Mesothelial cell of epicardium (in vitro differentiated cells): ENCODE measurements around the gene TANC1. TPM values are rescaled to one million over a fixed set of nuclear protein-coding genes. Genes with fewer than 3 reads are reported as not detected.
A peak's percentile ranks its signal among the peaks of the same experiment; 100 is the strongest.

Experiments used
- DNase-seq, 2 experiments: peaks; one replicate each; pipeline ENCODE4 v3.0.0; 2021; ENCODE audit warnings: low spot score in 2 of 2; ENCODE audit not compliant: unreplicated experiment in 2 of 2
- H3K27ac Mint-ChIP-seq: 2 replicates; pipeline ENCODE4 v1.8.0; 2021; ENCODE audit warnings: mixed read lengths
- H3K27me3 Mint-ChIP-seq: 2 replicates; pipeline ENCODE4 v1.8.0; 2021; ENCODE audit warnings: low read depth, mixed read lengths
- H3K36me3 Mint-ChIP-seq: 2 replicates; pipeline ENCODE4 v1.8.0; 2021; ENCODE audit warnings: mixed read lengths
- H3K4me1 Mint-ChIP-seq: 2 replicates; pipeline ENCODE4 v1.8.0; 2021; ENCODE audit warnings: mixed read lengths
- H3K4me3 Mint-ChIP-seq: 2 replicates; pipeline ENCODE4 v1.8.0; 2021; ENCODE audit warnings: mild to moderate bottlenecking, moderate library complexity, mixed read lengths
- H3K9me3 Mint-ChIP-seq: 2 replicates; pipeline ENCODE4 v1.8.0; 2021; ENCODE audit warnings: mixed read lengths
- CTCF ChIP-seq: fragments of 200-600 bp; sonication (generic); IDR thresholded peaks from one replicate; pipeline ENCODE4 v1.5.0; 2021; ENCODE audit warnings: antibody characterized with exemption; ENCODE audit not compliant: unreplicated experiment
- total RNA-seq: library from RNA; stranded (reverse); gene quantifications from 3 replicates; pipeline ENCODE4 v1.2.1, GENCODE V29; 2021

The TANC1 gene
- total RNA-seq, 1 donor from 2014 or later = 138 TPM

- TF ChIP-seq CTCF = no peak
- peaks cover 52% of the 10 kb centered on the region for H3K36me3 Mint-ChIP-seq
- H3K27ac Mint-ChIP-seq = no peak overlapping the region
- no peaks in the 10 kb centered on the region for H3K9me3 Mint-ChIP-seq
- H3K4me3 Mint-ChIP-seq = no peak overlapping the region
- DNase-seq = no peak
- no peaks in the 10 kb centered on the region for H3K27me3 Mint-ChIP-seq
- H3K4me1 Mint-ChIP-seq = peaks cover 2% of the 10 kb centered on the region
Measured at GRCh38 chr2:159192371-159192918, 224.0 kb downstream of the TANC1 start.

GRCh38 chr2:159193791-159194190 is 225.4 kb downstream of the TANC1 start:
- no peak overlapping the region for H3K4me3 Mint-ChIP-seq
- no peak for TF ChIP-seq CTCF
- H3K27me3 Mint-ChIP-seq = no peaks in the 10 kb centered on the region
- H3K27ac Mint-ChIP-seq = no peak overlapping the region
- DNase-seq = no peak
- peaks cover 47% of the 10 kb centered on the region for H3K36me3 Mint-ChIP-seq
- H3K4me1 Mint-ChIP-seq = peaks cover 2% of the 10 kb centered on the region
- no peaks in the 10 kb centered on the region for H3K9me3 Mint-ChIP-seq

DNA sequence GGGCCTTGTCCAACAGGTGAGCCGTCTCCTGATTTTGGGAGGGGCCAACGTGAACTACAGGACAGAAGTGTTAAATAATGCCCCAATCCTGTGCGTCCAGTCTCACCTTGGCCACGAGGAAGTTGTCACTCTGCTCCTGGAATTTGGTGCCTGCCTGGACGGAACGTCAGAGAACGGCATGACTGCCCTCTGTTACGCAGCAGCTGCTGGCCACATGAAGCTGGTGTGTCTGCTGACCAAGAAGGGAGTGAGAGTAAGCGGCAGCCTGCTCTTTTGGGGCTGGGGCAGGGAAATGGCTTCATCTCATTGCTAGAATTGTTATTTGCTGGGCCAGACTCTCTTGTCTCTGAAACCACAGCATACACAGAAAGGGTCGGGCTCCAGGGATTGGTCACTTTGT is 225.8 kb downstream of the TANC1 start:
- Mint-ChIP-seq H3K27me3 (no peaks in the 10 kb centered on the region), H3K4me3 (no peak overlapping the region), H3K4me1 (peaks cover 2% of the 10 kb centered on the region), H3K9me3 (no peaks in the 10 kb centered on the region), H3K36me3 (peaks cover 47% of the 10 kb centered on the region), H3K27ac (no peak overlapping the region)
- no peak for DNase-seq
- TF ChIP-seq CTCF = no peak

DNA sequence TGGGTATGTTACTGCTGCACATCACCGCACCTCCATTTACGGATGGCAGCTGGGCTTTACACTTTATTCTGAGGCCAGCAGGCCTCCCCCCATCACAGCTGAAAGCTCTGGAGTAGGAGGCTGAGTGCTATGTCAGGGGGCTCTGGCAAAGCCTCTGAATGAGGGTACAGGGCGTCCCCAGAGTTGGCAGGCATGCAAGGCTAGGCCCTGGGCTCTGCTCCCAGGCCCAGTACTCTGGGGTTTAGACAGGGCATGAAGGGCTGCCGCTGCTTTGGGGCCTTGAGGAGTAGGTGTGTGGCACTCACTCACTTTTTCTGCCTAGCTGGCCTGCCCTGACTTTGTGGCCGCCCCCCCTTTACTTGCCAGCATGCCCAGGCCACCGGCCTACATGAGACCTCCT is 227.3 kb downstream of the TANC1 start:
- Mint-ChIP-seq H3K4me1 (peaks cover 2% of the 10 kb centered on the region), H3K27me3 (no peaks in the 10 kb centered on the region), H3K36me3 (peaks cover 59% of the 10 kb centered on the region), H3K9me3 (no peaks in the 10 kb centered on the region), H3K27ac (peak overlapping the region; percentile 47), H3K4me3 (no peak overlapping the region)
- DNase-seq = no peak
- no peak for TF ChIP-seq CTCF

- H3K27ac Mint-ChIP-seq = no peak overlapping the region
- DNase-seq = no peak
- H3K27me3 Mint-ChIP-seq = no peaks in the 10 kb centered on the region
- no peak overlapping the region for H3K4me3 Mint-ChIP-seq
- peaks cover 65% of the 10 kb centered on the region for H3K36me3 Mint-ChIP-seq
- no peaks in the 10 kb centered on the region for H3K9me3 Mint-ChIP-seq
- no peak for TF ChIP-seq CTCF
- H3K4me1 Mint-ChIP-seq = peaks cover 2% of the 10 kb centered on the region
Measured at GRCh38 chr2:159196393-159196925, 228.0 kb downstream of the TANC1 start.
